Fibroblast of peridontal ligament (primary cell): ENCODE measurements around the gene PDZD2.

Experiments
- DNase-seq: peaks from one replicate; pipeline ENCODE4 v3.0.0-alpha.2; 2010; ENCODE audit errors: extremely low read depth

Gene PDZD2

GRCh38 chr5:32136342-32136741, 497.4 kb downstream of the PDZD2 start:
- no peak for DNase-seq

GRCh38 chr5:32138839-32139493, 500.0 kb downstream of the PDZD2 start:
- no peak for DNase-seq

- DNase-seq: no peak
These were observed 504.9 kb downstream of the PDZD2 start for GRCh38 chr5:32143617-32144377.

- DNase-seq: peak; percentile 28
These were observed 505.7 kb downstream of the PDZD2 start for GRCh38 chr5:32144378-32145207.

- DNase-seq: no peak
These were observed 506.4 kb downstream of the PDZD2 start for GRCh38 chr5:32145378-32145777.

GRCh38 chr5:32147236-32147635, 508.3 kb downstream of the PDZD2 start:
- no peak for DNase-seq

- DNase-seq: no peak
These were observed 509.0 kb downstream of the PDZD2 start for GRCh38 chr5:32147959-32148358.

GRCh38 chr5:32150366-32150765, 511.4 kb downstream of the PDZD2 start:
- DNase-seq: no peak

- DNase-seq: no peak
These were observed 512.3 kb downstream of the PDZD2 start for GRCh38 chr5:32151198-32151597.

- no peak for DNase-seq
These were observed 514.8 kb downstream of the PDZD2 start for GRCh38 chr5:32153723-32154122.

GRCh38 chr5:32155211-32155610, 516.3 kb downstream of the PDZD2 start:
- no peak for DNase-seq

GRCh38 chr5:32156635-32157034, 517.7 kb downstream of the PDZD2 start:
- no peak for DNase-seq

- DNase-seq: no peak
These were observed 518.1 kb downstream of the PDZD2 start for GRCh38 chr5:32157078-32157477.

- DNase-seq: no peak
These were observed 519.7 kb downstream of the PDZD2 start for GRCh38 chr5:32158679-32158975.

GRCh38 chr5:32159328-32160072, 520.6 kb downstream of the PDZD2 start:
- DNase-seq: no peak

- no peak for DNase-seq
These were observed 521.3 kb downstream of the PDZD2 start for GRCh38 chr5:32160228-32160627.
